Keratinocyte (primary cell): ENCODE measurements around the gene ZNF709. TPM values are rescaled to one million over a fixed set of nuclear protein-coding genes. Genes with fewer than 3 reads are reported as not detected.

Experiments
- DNase-seq: peaks from one replicate; pipeline ENCODE4 v3.0.0-alpha.2; 2011; ENCODE audit warnings: low read depth, missing footprints, low spot score
- FAIRE-seq: peaks from 2 replicates; lab custom pipeline; 2011; peaks lifted over from hg19 to GRCh38; lab: Jason Lieb, UNC
- H2AFZ ChIP-seq: 2 replicates; pipeline ENCODE4 v1.6.0; 2012; ENCODE audit warnings: low read length, control low read depth, inconsistent platforms; ENCODE audit not compliant: control insufficient read depth
- H3K27ac ChIP-seq: 2 replicates; pipeline ENCODE4 v1.5.1; 2011; ENCODE audit warnings: low read length; ENCODE audit not compliant: control insufficient read depth, insufficient read depth
- H3K27me3 ChIP-seq: 3 replicates; pipeline ENCODE4 v1.6.0; 2011; ENCODE audit warnings: low read length; ENCODE audit not compliant: control insufficient read depth, insufficient read depth; ENCODE audit errors: extremely low read depth
- H3K36me3 ChIP-seq, 2 experiments: 2 replicates in 1 of 2; 3 replicates in 1 of 2; pipeline ENCODE4 v1.5.1; 2011; ENCODE audit warnings: low read length in 2 of 2, mild to moderate bottlenecking in 1 of 2; ENCODE audit not compliant: control insufficient read depth in 2 of 2, insufficient read depth in 2 of 2; ENCODE audit errors: extremely low read depth in 1 of 2
- H3K4me1 ChIP-seq: 3 replicates; pipeline ENCODE4 v1.5.1; 2011; ENCODE audit warnings: low read length; ENCODE audit not compliant: control insufficient read depth, insufficient read depth; ENCODE audit errors: extremely low read depth
- H3K4me2 ChIP-seq: 3 replicates; pipeline ENCODE4 v1.6.0; 2011; ENCODE audit warnings: low read depth, low read length; ENCODE audit not compliant: control insufficient read depth, insufficient read depth; ENCODE audit errors: extremely low read depth
- H3K4me3 ChIP-seq, 3 experiments: fragments of 200-600 bp in 1 of 3; sonication (generic) in 1 of 3; 2 replicates in 2 of 3; 3 replicates in 1 of 3; pipeline ENCODE4 v1.5.1; 2011 to 2016; ENCODE audit warnings: low read length in 3 of 3, mild to moderate bottlenecking in 3 of 3, control low read depth in 2 of 3, inconsistent platforms in 1 of 3, low read depth in 1 of 3, mixed read lengths in 1 of 3, mixed run types in 1 of 3, moderate library complexity in 1 of 3; ENCODE audit not compliant: control insufficient read depth in 2 of 3, insufficient read depth in 2 of 3; ENCODE audit errors: extremely low read depth in 1 of 3
- H3K79me2 ChIP-seq: 2 replicates; pipeline ENCODE4 v1.6.0; 2012; ENCODE audit warnings: low read length; ENCODE audit not compliant: control insufficient read depth, insufficient read depth
- H3K9ac ChIP-seq: 3 replicates; pipeline ENCODE4 v1.6.0; 2011; ENCODE audit warnings: low read length; ENCODE audit not compliant: control insufficient read depth, insufficient read depth; ENCODE audit errors: extremely low read depth
- H3K9me1 ChIP-seq: 3 replicates; pipeline ENCODE4 v1.6.0; 2011; ENCODE audit warnings: low read length; ENCODE audit not compliant: control insufficient read depth, insufficient read depth; ENCODE audit errors: extremely low read depth
- H3K9me3 ChIP-seq: 2 replicates; pipeline ENCODE4 v1.5.1; 2012; ENCODE audit warnings: low read depth, low read length; ENCODE audit not compliant: control insufficient read depth
- H4K20me1 ChIP-seq: 3 replicates; pipeline ENCODE4 v1.6.0; 2011; ENCODE audit warnings: low read length; ENCODE audit not compliant: control insufficient read depth, insufficient read depth; ENCODE audit errors: extremely low read depth
- EZH2 ChIP-seq: IDR thresholded peaks from one replicate; pipeline ENCODE4 v1.6.1; 2012; ENCODE audit warnings: inconsistent platforms, mild to moderate bottlenecking, low read length, moderate library complexity
- dilution Hi-C: fragments of 300-500 bp; cut with MboI; formaldehyde crosslinking; loops from one replicate; pipeline ENCODE4 v1.7.0; 2020; ENCODE audit warnings: low sequenced_read_pairs; ENCODE audit not compliant: extremely low pct_ligation_motif_present
- polyA plus RNA-seq, 5 experiments: library from polyadenylated mRNA; depleted of rRNA in 3 of 5; stranded (reverse) in 3 of 5; stranded (forward) in 1 of 5; unstranded in 1 of 5; fragments of >200 nt; gene quantifications; 1 replicate in 1 of 5; 2 replicates in 3 of 5; 3 replicates in 1 of 5; pipeline versions ENCODE4 v1.2.1 to v1.2.3, GENCODE V29; 2011 to 2012; ENCODE audit warnings: missing spikeins in 2 of 5, low read depth in 1 of 5, low replicate concordance in 1 of 5
- small RNA-seq, 3 experiments: library from RNA; depleted of rRNA; stranded (forward); fragments of <200 nt; gene quantifications; one replicate each; pipeline ENCODE3, GENCODE V24; 2012; ENCODE audit warnings: low read depth in 3 of 3, low replicate concordance in 1 of 3; ENCODE audit not compliant: insufficient read length in 3 of 3
- TF ChIP-seq, protein P1 (sequence below), 3 experiments: IDR thresholded peaks in 1 of 3; conservative IDR thresholded peaks in 1 of 3; optimal IDR thresholded peaks in 1 of 3; 2 replicates in 2 of 3; 3 replicates in 1 of 3; pipeline versions ENCODE3 to v1.5.1; 2011; ENCODE audit warnings: low read length in 3 of 3, mild to moderate bottlenecking in 3 of 3, moderate library complexity in 2 of 3, control low read depth in 1 of 3, inconsistent platforms in 1 of 3; ENCODE audit not compliant: insufficient read depth in 2 of 3; ENCODE audit errors: extremely low read depth in 1 of 3

Gene ZNF709
- polyA plus RNA-seq, 1 donor (not counting 4 experiments of a cell fraction or from before 2014, with no cell fraction given): 0.98 TPM

DNA sequence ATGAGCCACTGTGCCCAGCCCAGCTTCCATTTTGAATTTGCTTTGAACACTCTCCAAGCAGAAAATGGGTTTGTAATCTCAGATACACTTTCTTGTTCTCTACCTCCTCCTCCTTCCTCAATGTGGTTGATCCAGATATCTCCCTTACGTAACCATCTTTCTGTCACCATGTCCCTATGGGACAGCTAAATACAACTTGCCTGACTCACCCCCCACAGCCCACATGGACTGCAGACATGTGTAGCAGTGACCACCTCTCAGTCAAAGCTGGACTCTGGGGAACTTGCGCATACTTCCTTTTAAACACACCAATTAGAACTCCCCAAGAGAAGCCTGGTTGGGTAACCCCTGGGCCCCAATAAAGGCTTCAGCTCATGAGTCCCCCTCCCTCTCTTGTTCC lies 72.7 kb downstream of the ZNF709 start:
- dilution Hi-C loops: no loop called here
- no peak for FAIRE-seq
- Histone ChIP-seq H4K20me1 (no peaks in the 10 kb centered on the region), H3K36me3 (no peaks in the 10 kb centered on the region), H3K9me1 (no peaks in the 10 kb centered on the region), H3K79me2 (no peaks in the 10 kb centered on the region), H3K4me2 (no peak overlapping the region), H3K9ac (no peak overlapping the region), H3K4me3 (no peak overlapping the region), H3K9me3 (peaks cover 11% of the 10 kb centered on the region), H2AFZ (no peak overlapping the region), H3K27me3 (no peaks in the 10 kb centered on the region), H3K4me1 (no peaks in the 10 kb centered on the region), H3K27ac (no peak overlapping the region)
- no peak for DNase-seq
- no peak for TF ChIP-seq EZH2
- TF ChIP-seq, protein P1, sequence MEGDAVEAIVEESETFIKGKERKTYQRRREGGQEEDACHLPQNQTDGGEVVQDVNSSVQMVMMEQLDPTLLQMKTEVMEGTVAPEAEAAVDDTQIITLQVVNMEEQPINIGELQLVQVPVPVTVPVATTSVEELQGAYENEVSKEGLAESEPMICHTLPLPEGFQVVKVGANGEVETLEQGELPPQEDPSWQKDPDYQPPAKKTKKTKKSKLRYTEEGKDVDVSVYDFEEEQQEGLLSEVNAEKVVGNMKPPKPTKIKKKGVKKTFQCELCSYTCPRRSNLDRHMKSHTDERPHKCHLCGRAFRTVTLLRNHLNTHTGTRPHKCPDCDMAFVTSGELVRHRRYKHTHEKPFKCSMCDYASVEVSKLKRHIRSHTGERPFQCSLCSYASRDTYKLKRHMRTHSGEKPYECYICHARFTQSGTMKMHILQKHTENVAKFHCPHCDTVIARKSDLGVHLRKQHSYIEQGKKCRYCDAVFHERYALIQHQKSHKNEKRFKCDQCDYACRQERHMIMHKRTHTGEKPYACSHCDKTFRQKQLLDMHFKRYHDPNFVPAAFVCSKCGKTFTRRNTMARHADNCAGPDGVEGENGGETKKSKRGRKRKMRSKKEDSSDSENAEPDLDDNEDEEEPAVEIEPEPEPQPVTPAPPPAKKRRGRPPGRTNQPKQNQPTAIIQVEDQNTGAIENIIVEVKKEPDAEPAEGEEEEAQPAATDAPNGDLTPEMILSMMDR (optimal IDR thresholded peaks at IDR 0.05 in 1 of 3, IDR thresholded peaks at IDR 0.05 in 1 of 3, conservative IDR thresholded peaks at IDR 0.05 in 1 of 3; ENCODE audit: extremely low read depth in 1 of 3, insufficient read depth in 2 of 3, low read length in 3 of 3): no peak

Small RNA genes within 50 kb of the gene (small RNA-seq; reads per million reads assigned to genes)
- gene MTCO1P27: 0 reads per million in 3 experiments
- 0 reads per million in 3 experiments for gene PPIAP20

Other genes with a start within 250 kb of the ZNF709 start
- 3.5 to 5.2 TPM (median 4.4 TPM) in 3 replicates for gene ZNF44, start 189.9 kb downstream of the ZNF709 start, polyA plus RNA-seq
- gene ZNF563, start 151.2 kb downstream of the ZNF709 start, polyA plus RNA-seq: 3.2 to 4.7 TPM (median 3.8 TPM) in 3 replicates
- gene ZNF442, start 119.1 kb downstream of the ZNF709 start, polyA plus RNA-seq: 0.53 to 0.89 TPM (median 0.70 TPM) in 3 replicates
- gene ZNF799, start 83.5 kb downstream of the ZNF709 start, polyA plus RNA-seq: 1.6 to 3.1 TPM (median 2.2 TPM) in 3 replicates
- 1.8 to 3.1 TPM (median 2.4 TPM) in 3 replicates for gene ZNF443, start 43.8 kb downstream of the ZNF709 start, polyA plus RNA-seq
- gene ZNF564, start 66.7 kb upstream of the ZNF709 start, polyA plus RNA-seq: 2.0 to 3.5 TPM (median 2.5 TPM) in 3 replicates
- 2.7 to 3.2 TPM (median 3.2 TPM) in 3 replicates for gene ZNF490, start 126.0 kb upstream of the ZNF709 start, polyA plus RNA-seq
- gene ZNF791, start 126.1 kb upstream of the ZNF709 start, polyA plus RNA-seq: 8.1 to 11.5 TPM (median 10.3 TPM) in 3 replicates
- gene MAN2B1, start 181.9 kb upstream of the ZNF709 start, polyA plus RNA-seq: 17.0 to 30.1 TPM (median 21.1 TPM) in 3 replicates
- gene WDR83, start 182.0 kb upstream of the ZNF709 start, polyA plus RNA-seq: 3.8 to 5.6 TPM (median 5.0 TPM) in 3 replicates
- 36.5 to 45.0 TPM (median 37.2 TPM) in 3 replicates for gene DHPS, start 197.1 kb upstream of the ZNF709 start, polyA plus RNA-seq
- gene GNG14, start 203.2 kb upstream of the ZNF709 start, polyA plus RNA-seq: not detected in 3 replicates
- gene FBXW9, start 211.8 kb upstream of the ZNF709 start, polyA plus RNA-seq: 5.6 to 11.2 TPM (median 8.1 TPM) in 3 replicates
- gene TNPO2, start 239.1 kb upstream of the ZNF709 start, polyA plus RNA-seq: 75.3 to 115 TPM (median 105 TPM) in 3 replicates
- gene TRIR, start 249.9 kb upstream of the ZNF709 start, polyA plus RNA-seq: 148 to 170 TPM (median 153 TPM) in 3 replicates